Measurements from ENCODE around the gene TPK1. TPM values are rescaled to one million over a fixed set of nuclear protein-coding genes. Genes with fewer than 3 reads are reported as not detected.

Gene TPK1
- total and polyA plus RNA-seq, 2 of the 8 experiments (the other 6 are each of a cell fraction or from before 2014, with no cell fraction given), result 1.9 to 2.7 TPM

DNA sequence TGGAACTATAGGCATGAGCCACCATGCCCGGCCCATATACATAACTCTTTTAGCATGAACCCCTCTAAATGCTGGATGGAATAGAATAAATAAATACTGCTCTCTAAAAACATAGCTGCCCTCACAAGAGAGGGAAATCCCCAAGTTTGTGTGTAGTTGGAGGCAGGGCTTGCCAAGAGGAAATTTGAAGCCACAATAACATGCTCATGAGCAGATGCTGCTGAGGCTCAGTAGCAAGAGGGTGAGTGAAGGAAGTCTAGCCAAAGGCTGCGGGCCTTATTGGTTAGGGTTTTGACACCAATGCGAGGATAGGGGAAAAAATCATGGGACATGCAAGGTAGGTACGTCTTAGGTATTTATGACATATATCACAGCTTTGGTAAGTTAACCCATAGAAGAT, 17.3 kb downstream of the TPK1 start:
- no peak overlapping the region for H2BK20ac ChIP-seq (ENCODE audit: low read length)
- no peak overlapping the region for H4K91ac ChIP-seq (replicated peaks; ENCODE audit: insufficient read length, low read length)
- FAIRE-seq, result no peak
- H3K79me2 ChIP-seq (ENCODE audit: control insufficient read depth in 1 of 2, insufficient read depth in 2 of 2, low read length in 2 of 2), result no peaks in the 10 kb centered on the region
- H3K14ac ChIP-seq (ENCODE audit: insufficient read length), result no peak overlapping the region
- H3K9ac ChIP-seq (replicated peaks in 1 of 4; ENCODE audit: extremely low read depth in 1 of 4, low read depth in 3 of 4, low read length in 3 of 4), result no peak overlapping the region
- H2BK15ac ChIP-seq (ENCODE audit: low read length), result no peak overlapping the region
- H4K8ac ChIP-seq (ENCODE audit: extremely low read depth, insufficient read depth, low read length), result no peak overlapping the region
- WGBS, 2 experiments (ENCODE audit: extremely low coverage in 1 of 2, insufficient coverage in 1 of 2, insufficient read length in 1 of 2, insufficient replicate concordance in 2 of 2, low coverage in 1 of 2, low lambda C conversion rate in 2 of 2, missing lambda C conversion rate in 1 of 2), result 62% methylated on average over 4 of the region's 4 CpGs; no CpG with 5 or more reads in 1 of the 2 experiments
- H2BK5ac ChIP-seq (ENCODE audit: low read depth, low read length), result no peak overlapping the region
- H2AK5ac ChIP-seq (ENCODE audit: low read depth, low read length), result no peak overlapping the region
- no peaks in the 10 kb centered on the region for H3K79me1 ChIP-seq (ENCODE audit: low read depth, low read length)
- no peaks in the 10 kb centered on the region for H3K4me1 ChIP-seq (replicated peaks in 1 of 4; ENCODE audit: control insufficient read depth in 3 of 4, insufficient read depth in 4 of 4, low read length in 3 of 4)
- H2BK12ac ChIP-seq (ENCODE audit: low read depth, low read length), result no peak overlapping the region
- H4K20me1 ChIP-seq (replicated peaks in 1 of 2; ENCODE audit: control insufficient read depth in 1 of 2, insufficient read depth in 2 of 2, low read length in 2 of 2), result no peaks in the 10 kb centered on the region
- CTCF ChIA-PET (ENCODE audit: partially characterized antibody), result interaction anchor here (0.8 kb wide), 1 partner anchor 37 kb away, joined by 3 read pairs; no protein-coding TSS in a partner anchor
- H3K56ac ChIP-seq (replicated peaks; ENCODE audit: insufficient read length, low read depth, low read length), result no peak overlapping the region
- H2BK120ac ChIP-seq (replicated peaks; ENCODE audit: low read depth, low read length), result no peak overlapping the region
- no peak overlapping the region for H3K4me3 ChIP-seq (ENCODE audit: extremely low read depth in 1 of 4, insufficient read depth in 2 of 4, low read depth in 3 of 4, low read length in 4 of 4)
- H3K23ac ChIP-seq (ENCODE audit: insufficient read length), result no peak overlapping the region
- H3K27ac ChIP-seq (ENCODE audit: low read depth, low read length), result no peak overlapping the region
- no peak overlapping the region for H4K5ac ChIP-seq (ENCODE audit: insufficient read length, low read depth, low read length)
- no peak overlapping the region for H3K4ac ChIP-seq (replicated peaks; ENCODE audit: insufficient read length, low read depth, low read length)
- no peak for DNase-seq (ENCODE audit: low read depth in 1 of 2, low spot score in 2 of 2)
- no peaks in the 10 kb centered on the region for H3K23me2 ChIP-seq (ENCODE audit: low read depth, low read length)
- no peak overlapping the region for H2AFZ ChIP-seq (ENCODE audit: low read length)
- no peak overlapping the region for H3K18ac ChIP-seq (ENCODE audit: extremely low read depth, low read length)
- no peaks in the 10 kb centered on the region for H3K9me3 ChIP-seq (ENCODE audit: insufficient read depth in 2 of 2, low read depth in 1 of 2, low read length in 1 of 2)
- no peak for TF ChIP-seq CBX5 (IDR thresholded peaks at IDR 0.05; ENCODE audit: low read depth, low read length)
- no peak for TF ChIP-seq SIRT6 (IDR thresholded peaks at IDR 0.05; ENCODE audit: low read length)
- no peak for TF ChIP-seq JUND (IDR thresholded peaks at IDR 0.05; ENCODE audit: low read length)
- no peak for TF ChIP-seq POLR2AphosphoS5 (IDR thresholded peaks at IDR 0.05; ENCODE audit: low read depth, low read length)
- no peak for TF ChIP-seq SUZ12 (IDR thresholded peaks at IDR 0.05; ENCODE audit: low read length)
- TF ChIP-seq TCF12 (IDR thresholded peaks at IDR 0.05; ENCODE audit: low read depth, low read length), result no peak
- TF ChIP-seq, protein P1, sequence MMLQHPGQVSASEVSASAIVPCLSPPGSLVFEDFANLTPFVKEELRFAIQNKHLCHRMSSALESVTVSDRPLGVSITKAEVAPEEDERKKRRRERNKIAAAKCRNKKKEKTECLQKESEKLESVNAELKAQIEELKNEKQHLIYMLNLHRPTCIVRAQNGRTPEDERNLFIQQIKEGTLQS (IDR thresholded peaks at IDR 0.05; ENCODE audit: insufficient read depth, low read depth, low read length), result no peak
- TF ChIP-seq SP2 (IDR thresholded peaks at IDR 0.05; ENCODE audit: low read length), result no peak
- no peak for TF ChIP-seq MAFK (IDR thresholded peaks at IDR 0.05; ENCODE audit: low read depth, low read length)
- POLR2A ChIA-PET (ENCODE audit: partially characterized antibody), result no interaction called here
- no peaks in the 10 kb centered on the region for H3K36me3 ChIP-seq (ENCODE audit: control insufficient read depth in 2 of 4, insufficient read depth in 4 of 4, low read length in 3 of 4)
- no peak overlapping the region for H3K4me2 ChIP-seq (ENCODE audit: insufficient read depth in 1 of 2, low read depth in 2 of 2, low read length in 2 of 2)
- H3K27me3 ChIP-seq (replicated peaks in 1 of 4; ENCODE audit: control insufficient read depth in 3 of 4, extremely low read depth in 1 of 4, insufficient read depth in 3 of 4, low read length in 3 of 4), result no peaks in the 10 kb centered on the region

Data from H1 (cell line).